HG03558 (cell line): Measurements from ENCODE around the gene LRRC49.

Experiments used
- ATAC-seq: cut with Tn5 transposase; IDR thresholded peaks from one replicate; pipeline ENCODE4 v1.9.1; 2021; ENCODE audit warnings: moderate number of reproducible peaks; ENCODE audit not compliant: unreplicated experiment; ENCODE audit errors: extremely low read depth

LRRC49 gene

DNA sequence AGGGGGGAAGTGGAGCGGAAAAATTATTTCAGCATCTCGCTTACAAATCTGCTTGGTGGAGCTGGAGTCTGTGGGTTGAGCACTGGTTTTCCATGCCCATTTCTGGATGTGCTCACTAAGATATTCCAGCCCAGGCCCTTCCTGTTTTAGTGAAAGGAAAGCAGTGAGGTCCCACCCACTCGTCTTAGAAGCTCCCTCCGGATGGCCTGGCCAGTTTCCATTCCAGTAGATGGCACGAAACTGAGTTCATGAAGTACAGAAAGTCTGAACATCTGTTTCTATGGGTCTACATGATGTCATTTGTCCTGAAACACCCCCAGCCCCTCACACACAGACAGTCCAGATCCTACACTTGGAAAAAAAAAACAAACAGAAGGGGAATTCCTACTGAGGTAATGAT, 190.7 kb downstream of the LRRC49 start:
- ATAC-seq, result no peak

DNA sequence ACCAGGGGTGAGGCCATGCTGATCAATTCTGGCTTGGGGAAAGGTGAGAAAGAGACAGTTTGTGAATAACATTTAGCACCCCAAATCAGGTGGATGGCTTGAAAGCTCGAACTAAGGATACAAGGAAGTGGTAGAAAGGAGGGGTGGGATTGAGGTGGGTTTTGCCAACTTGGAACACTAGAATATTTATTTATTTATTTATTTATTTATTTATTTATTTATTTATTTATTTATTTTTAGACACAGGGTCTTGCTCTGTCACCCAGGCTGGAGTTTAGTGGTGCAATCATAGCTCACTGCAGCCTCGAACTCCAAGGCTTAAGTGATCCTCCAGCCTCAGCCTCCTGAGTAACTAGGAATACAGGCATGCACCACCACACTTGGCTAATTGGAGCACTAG, 191.6 kb downstream of the LRRC49 start:
- no peak for ATAC-seq

DNA sequence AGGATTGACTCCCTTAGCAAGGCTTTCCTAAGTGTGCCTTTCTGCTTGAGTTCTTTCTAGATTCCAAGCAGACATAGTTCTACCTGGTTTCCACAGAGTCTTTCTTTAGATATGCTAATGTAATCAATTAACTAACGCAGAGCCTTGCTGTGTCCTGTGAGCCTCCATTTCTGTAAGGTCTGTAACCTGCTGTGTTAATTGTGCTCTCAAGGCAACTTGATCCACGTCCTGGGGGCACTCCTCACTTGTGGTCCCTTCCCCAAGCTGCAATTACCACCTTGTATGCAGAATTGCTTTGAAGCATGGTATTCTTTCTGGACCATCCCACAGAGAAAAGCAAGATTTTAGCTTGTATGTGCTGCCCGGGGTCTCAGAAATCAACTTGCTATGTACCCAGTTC, 193.2 kb downstream of the LRRC49 start:
- no peak for ATAC-seq

DNA sequence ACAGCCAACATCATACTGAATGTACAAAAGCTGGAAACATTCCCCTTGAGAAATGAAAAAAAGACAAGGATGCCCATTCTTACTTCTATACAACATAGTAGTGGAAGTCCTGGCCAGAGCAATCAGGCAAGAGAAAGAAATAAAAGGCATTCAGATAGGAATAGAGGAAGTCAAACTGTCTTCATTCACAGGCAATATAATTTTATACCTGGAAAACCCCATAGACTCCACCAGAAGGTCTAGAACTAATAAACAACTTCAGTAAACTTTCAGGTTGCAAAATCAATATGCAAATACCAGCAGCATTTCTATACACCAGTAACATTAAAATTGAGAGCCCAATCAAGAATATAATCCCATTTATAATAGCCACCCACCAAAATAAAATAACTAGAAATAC, 195.5 kb downstream of the LRRC49 start:
- ATAC-seq, result no peak

DNA sequence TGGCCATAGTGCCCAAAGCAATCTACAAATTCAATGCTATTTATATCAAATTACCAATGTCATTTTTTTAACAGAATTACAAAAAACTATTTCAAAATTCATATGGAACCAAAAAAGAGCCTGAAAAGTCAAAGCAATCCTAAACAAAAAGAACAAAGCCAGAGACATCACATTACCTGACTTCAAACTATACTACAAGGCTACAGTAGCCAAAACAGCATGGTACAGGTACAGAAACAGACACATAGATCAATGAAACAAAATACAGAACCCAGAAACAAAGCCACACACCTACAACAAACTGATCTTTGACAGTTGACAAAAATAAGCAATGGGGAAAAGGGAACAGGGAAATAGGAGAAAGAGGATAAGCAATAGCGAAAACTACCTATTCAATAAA, 196.1 kb downstream of the LRRC49 start:
- no peak for ATAC-seq

DNA sequence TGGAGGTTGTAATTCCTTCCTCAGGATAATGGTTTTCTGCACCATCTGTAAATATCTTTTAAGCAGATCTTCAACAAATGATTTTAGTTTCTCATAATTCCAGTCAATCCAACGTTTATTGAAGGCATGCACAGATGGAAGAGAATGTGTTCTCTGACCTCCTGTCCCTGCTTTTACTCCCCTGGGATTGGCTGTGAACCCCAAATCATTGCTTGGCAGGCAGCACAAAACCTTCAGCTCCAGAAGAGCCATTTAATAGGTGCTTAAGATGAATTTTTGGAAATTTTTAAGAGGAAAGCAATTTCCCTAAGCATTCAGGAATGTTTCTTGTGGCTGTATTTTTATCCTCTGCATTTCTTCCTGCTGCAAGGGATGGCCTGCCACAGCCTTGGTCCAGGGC, 197.2 kb downstream of the LRRC49 start:
- no peak for ATAC-seq

DNA sequence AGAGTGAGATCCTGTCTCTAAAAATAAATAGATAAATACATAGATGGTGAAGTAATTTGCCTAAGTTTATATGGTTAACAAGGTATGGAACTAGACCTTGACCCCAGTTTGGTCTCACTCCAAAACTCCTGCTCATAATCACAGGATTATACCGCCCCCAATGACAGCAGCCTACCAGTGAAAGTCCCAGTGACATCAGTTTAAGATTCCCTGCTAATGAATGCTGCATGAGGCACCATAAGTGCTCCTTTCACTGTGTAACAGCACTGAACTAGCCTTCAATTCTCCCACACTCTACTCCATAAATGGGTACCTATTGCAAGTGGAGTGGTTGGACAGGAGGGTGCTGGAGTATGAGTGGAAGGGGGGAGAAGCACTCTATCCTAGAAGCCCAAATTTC, 199.0 kb downstream of the LRRC49 start:
- ATAC-seq, result no peak

DNA sequence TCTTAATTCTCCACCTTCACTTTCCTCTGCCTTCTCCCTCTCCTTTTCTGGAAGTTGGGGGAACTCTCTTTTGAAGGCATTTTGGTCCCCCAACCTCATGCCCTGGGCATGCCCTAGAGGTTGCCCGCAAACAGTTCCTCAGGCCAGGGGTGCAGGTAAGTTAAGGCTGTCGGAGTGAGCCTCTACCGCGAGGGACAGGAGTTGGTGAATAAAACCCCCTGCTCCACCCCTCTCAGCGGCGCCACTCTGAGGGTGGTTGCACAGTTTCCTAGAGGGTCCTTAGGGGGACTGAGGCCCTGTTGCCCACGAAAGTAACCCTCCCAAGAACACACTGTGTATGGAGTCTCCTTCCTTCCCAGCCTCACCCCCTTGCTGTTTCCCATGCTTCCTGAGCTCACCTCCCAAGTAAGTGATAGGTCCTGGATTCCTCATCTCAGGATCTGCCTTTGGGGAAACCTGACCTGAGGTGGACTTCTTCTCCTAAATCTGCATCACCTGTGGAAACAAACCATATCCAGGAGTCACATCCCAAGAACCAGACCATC, 199.5 kb downstream of the LRRC49 start:
- ATAC-seq, result no peak

DNA sequence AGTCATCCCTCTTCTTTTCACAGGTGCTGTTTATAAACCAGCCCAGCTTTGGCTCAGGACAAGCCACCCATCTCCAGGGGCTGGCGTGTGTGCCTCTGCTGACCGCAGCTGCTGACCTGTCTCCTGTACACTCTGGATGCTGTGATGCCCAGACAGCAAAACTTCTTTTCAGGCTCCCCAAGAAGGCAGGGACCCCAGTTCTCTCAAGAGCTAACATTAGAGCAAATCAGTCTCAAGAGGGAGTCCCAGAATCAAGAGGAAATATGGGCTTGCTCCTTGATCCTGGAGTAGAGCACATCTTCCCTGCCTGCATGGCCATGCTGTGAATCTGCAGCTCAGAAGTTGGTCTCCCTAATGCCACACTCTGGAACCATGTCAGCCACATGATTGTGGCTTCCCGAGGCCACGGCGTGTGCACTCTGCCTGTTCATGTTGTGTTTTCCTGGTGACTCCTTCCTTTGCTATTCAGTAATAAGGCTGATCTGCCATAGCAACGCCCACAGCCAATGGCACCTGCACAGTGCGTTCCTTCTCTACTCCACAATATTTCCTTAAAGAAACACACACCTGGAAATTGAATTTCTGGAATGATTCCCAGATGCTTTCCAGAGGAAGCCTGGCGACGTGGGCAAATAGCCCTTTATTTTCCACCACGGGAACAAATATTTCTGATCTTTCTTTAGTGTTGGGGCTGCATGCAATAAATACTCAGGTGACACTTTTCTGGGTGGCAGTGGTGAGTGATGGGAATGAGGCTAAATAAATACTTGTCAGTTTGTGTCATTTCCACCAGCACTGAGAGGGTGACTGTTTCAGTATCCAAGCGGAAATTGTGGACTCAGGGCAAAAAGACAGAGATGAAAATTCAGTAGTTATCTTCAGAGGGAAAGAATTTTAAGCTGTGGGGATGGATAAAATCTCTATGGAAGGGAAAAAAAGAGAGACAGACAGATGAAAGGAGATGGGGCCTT, 200.7 kb downstream of the LRRC49 start:
- ATAC-seq, result no peak

DNA sequence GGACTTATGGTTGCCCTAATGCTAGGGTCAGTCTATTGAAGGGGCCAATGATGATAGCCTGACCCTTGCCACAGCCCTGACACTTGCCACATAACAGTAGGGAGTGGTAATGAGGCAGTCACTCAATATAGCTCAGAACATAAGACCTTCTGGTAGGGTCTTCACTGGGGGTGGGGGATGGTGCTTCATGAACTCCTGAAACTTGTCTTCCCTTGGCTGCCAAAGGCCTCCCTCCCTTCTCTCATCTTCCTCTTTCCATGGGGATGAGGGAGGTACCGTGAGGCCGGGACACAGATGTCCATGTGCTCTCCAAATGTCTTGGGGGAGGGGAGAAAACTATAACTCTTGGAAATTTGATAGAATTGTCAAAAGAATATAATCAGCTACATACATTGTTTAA, 201.5 kb downstream of the LRRC49 start:
- no peak for ATAC-seq

DNA sequence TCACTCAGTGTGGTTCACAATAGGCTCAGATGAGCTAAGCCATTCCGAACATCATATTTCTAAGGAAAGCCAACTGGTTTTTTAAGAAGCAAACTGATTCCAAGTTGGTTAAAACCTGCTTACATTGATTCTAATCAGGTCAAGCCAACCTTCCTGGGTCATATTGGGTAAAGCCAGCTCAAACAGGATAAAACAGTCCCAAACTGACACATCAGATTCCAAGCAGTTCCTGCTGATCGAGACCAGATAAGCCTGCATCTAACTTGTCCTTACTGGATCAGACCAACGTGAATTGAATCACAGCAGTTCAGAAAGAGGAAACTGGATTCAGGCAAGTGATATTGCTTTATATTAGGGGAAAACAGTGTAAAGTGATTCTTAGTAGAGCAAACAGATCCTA, 204.1 kb downstream of the LRRC49 start:
- ATAC-seq, result no peak

DNA sequence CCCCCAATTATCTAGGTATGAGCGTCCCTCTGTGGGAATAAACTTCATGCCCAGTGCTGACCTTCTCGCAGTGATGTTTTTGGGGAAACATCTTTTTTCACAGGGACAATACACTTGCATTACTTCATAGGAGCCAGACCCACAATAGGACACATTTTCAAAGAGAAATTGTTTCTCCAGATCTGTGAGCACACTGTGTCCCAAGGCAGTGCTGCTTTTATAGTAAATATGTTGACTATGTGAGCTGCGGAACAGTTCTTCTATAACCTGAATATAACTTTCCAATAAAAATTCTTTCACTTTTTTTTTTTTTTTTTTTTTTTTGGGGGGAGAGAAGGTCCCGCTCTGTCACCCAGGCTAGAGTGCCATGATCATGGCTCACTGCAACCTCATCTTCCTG, 205.3 kb downstream of the LRRC49 start:
- no peak for ATAC-seq

DNA sequence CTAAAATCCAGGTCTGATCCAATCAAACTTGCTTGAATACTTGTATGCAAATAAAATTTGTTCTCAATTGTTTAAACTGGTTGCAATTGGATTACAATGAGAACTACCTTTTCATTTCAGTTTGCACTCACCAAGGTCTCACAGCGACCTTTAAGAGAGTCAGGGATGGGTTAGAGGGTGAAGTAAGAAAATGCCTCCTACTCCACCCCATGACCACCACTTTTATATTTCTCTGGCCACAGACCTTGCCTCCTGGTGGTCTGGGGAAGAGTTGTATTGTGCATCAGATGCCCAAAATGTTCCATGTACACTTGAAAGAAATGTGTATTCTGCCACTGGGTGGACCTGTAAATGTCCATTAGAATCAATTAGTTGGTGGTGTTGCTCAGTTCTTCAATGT, 206.3 kb downstream of the LRRC49 start:
- ATAC-seq, result no peak
